HepG2 (cell line): Measurements from ENCODE around the gene ABCC8. TPM values are rescaled to one million over a fixed set of nuclear protein-coding genes. Genes with fewer than 3 reads are reported as not detected.

Experiments
- ATAC-seq: fragments of 200-7000 bp; cut with Tn5 transposase; 3 replicates; pipeline ENCODE4 v1.9.1; 2020; ENCODE audit warnings: mild to moderate bottlenecking, moderate library complexity
- BruUV-seq: library from RNA; stranded (reverse); fragments of 400-500 nt; replicated peaks from 2 replicates; lab custom pipeline; 2021; lab: Mats Ljungman, UMichigan
- CTCF ChIA-PET: fragments of 300-600 bp; formaldehyde crosslinking; extraction: SDS; loops from one replicate; lab custom pipeline; 2021; ENCODE audit warnings: low total read pairs, inconsistent platforms, low intra/inter-chr PET ratio; lab: Yijun Ruan, JAX
- POLR2A ChIA-PET: fragments of 350-600 bp; sonication (Branson Sonifier 250); formaldehyde crosslinking; loops from one replicate; lab custom pipeline; 2020; ENCODE audit warnings: antibody characterized with exemption, inconsistent platforms; lab: Yijun Ruan, JAX
- DNase-seq: peaks from one replicate; pipeline ENCODE4 v3.0.0-alpha.2; 2015; ENCODE audit warnings: low spot score
- FAIRE-seq: peaks from 3 replicates; lab custom pipeline; 2011; peaks lifted over from hg19 to GRCh38; lab: Jason Lieb, UNC
- H2AFZ ChIP-seq: one replicate; pipeline ENCODE4 v1.6.1; 2011; ENCODE audit warnings: low read length, inconsistent platforms
- H3K27ac ChIP-seq: fragments of 300-600 bp; 3 replicates; pipeline ENCODE4 v1.8.0; 2011; ENCODE audit warnings: mixed run types, mild to moderate bottlenecking, mixed read lengths, low read length, inconsistent platforms; ENCODE audit not compliant: insufficient read depth; ENCODE audit errors: extremely low read length
- H3K27me3 ChIP-seq, 2 experiments: fragments of 200-600 bp in 1 of 2; 2 replicates in 1 of 2; 3 replicates in 1 of 2; pipeline versions ENCODE4 v1.6.0 to v1.8.0; 2011; ENCODE audit warnings: low read length in 2 of 2, mild to moderate bottlenecking in 2 of 2, moderate library complexity in 2 of 2, inconsistent platforms in 1 of 2; ENCODE audit not compliant: insufficient read depth in 2 of 2, control insufficient read depth in 1 of 2
- H3K36me3 ChIP-seq, 2 experiments: fragments of 200-600 bp in 1 of 2; replicated peaks in 1 of 2; 2 replicates in 1 of 2; 3 replicates in 1 of 2; pipeline versions ENCODE4 v1.5.1 to v1.8.0; 2011; ENCODE audit warnings: low read length in 2 of 2, inconsistent platforms in 1 of 2; ENCODE audit not compliant: insufficient read depth in 2 of 2, control insufficient read depth in 1 of 2
- H3K4me1 ChIP-seq: 2 replicates; pipeline ENCODE4 v1.5.1; 2012; ENCODE audit warnings: low read length, inconsistent platforms; ENCODE audit not compliant: insufficient read depth
- H3K4me2 ChIP-seq: 2 replicates; pipeline ENCODE4 v1.6.0; 2011; ENCODE audit warnings: low read depth, low read length, inconsistent platforms
- H3K4me3 ChIP-seq, 3 experiments: fragments of 200-600 bp in 1 of 3; sonication (generic), shearing (Covaris generic) in 1 of 3; replicated peaks in 1 of 3; 2 replicates each; pipeline ENCODE4 v1.5.1; 2011 to 2016; ENCODE audit warnings: low read length in 3 of 3, inconsistent platforms in 2 of 3, low read depth in 2 of 3, mild to moderate bottlenecking in 2 of 3, control low read depth in 1 of 3, mixed read lengths in 1 of 3; ENCODE audit not compliant: insufficient read depth in 1 of 3
- H3K79me2 ChIP-seq: one replicate; pipeline ENCODE4 v1.6.1; 2011; ENCODE audit warnings: low read length, inconsistent platforms; ENCODE audit not compliant: insufficient read depth
- H3K9ac ChIP-seq: 2 replicates; pipeline ENCODE4 v1.6.0; 2011; ENCODE audit warnings: mild to moderate bottlenecking, low read depth, low read length, inconsistent platforms; ENCODE audit not compliant: insufficient read depth
- H3K9me3 ChIP-seq: 2 replicates; pipeline ENCODE4 v1.5.1; 2012; ENCODE audit warnings: mild to moderate bottlenecking, low read length
- H4K20me1 ChIP-seq: 2 replicates; pipeline ENCODE4 v1.6.0; 2011; ENCODE audit warnings: inconsistent platforms, mild to moderate bottlenecking, low read length, moderate library complexity; ENCODE audit not compliant: insufficient read depth
- CCAR2 ChIP-seq: fragments of 200-400 bp; formaldehyde crosslinking; optimal IDR thresholded peaks from 2 replicates; pipeline ENCODE3; 2018; ENCODE audit warnings: low read depth, mild to moderate bottlenecking, low read length, moderate library complexity
- HIVEP1 ChIP-seq: sonication (generic); formaldehyde crosslinking; IDR thresholded peaks from 2 replicates; pipeline ENCODE4 v1.4.0; 2020; ENCODE audit warnings: mild to moderate bottlenecking, missing genetic modification reagents
- PATZ1 ChIP-seq: sonication (generic); formaldehyde crosslinking; IDR thresholded peaks from 2 replicates; pipeline ENCODE4 v1.4.0; 2020; ENCODE audit warnings: missing genetic modification reagents
- RBM22 ChIP-seq: fragments of 200-400 bp; formaldehyde crosslinking; optimal IDR thresholded peaks from 2 replicates; pipeline ENCODE3; 2017; ENCODE audit warnings: mild to moderate bottlenecking, low read length, moderate library complexity
- TOE1 ChIP-seq: sonication (generic); formaldehyde crosslinking; IDR thresholded peaks from 2 replicates; pipeline ENCODE4 v1.4.0; 2020; ENCODE audit warnings: mild to moderate bottlenecking, missing genetic modification reagents
- UBTF ChIP-seq: sonication (generic); formaldehyde crosslinking; IDR thresholded peaks from 2 replicates; pipeline ENCODE4 v1.4.0; 2020; ENCODE audit warnings: mild to moderate bottlenecking, missing genetic modification reagents
- ZBTB7A ChIP-seq: sonication (generic); formaldehyde crosslinking; IDR thresholded peaks from 2 replicates; pipeline ENCODE4 v1.8.0; 2022; ENCODE audit warnings: mild to moderate bottlenecking, missing genetic modification reagents
- ZMYM2 ChIP-seq: sonication (generic); formaldehyde crosslinking; IDR thresholded peaks from 2 replicates; pipeline ENCODE4 v1.8.0; 2022; ENCODE audit warnings: mild to moderate bottlenecking, missing genetic modification reagents
- ZNF234 ChIP-seq: sonication (generic); formaldehyde crosslinking; conservative IDR thresholded peaks from 2 replicates; pipeline ENCODE4 v1.5.1; 2020; ENCODE audit warnings: mild to moderate bottlenecking, missing genetic modification reagents
- ZNF556 ChIP-seq: sonication (generic); formaldehyde crosslinking; IDR thresholded peaks from 2 replicates; pipeline ENCODE4 v1.4.0; 2020; ENCODE audit warnings: mild to moderate bottlenecking, missing genetic modification reagents, borderline replicate concordance
- WGBS: methylation state at CpG from one replicate; pipeline ENCODE4 v1.1.6; 2017; ENCODE audit warnings: low lambda C conversion rate; 5-methylcytosine and 5-hydroxymethylcytosine counted together
- in situ Hi-C: cut with HindIII; loops from 2 replicates; pipeline ENCODE4 v1.10.0; 2017; ENCODE audit warnings: low pct_unique_long_range_greater_than_20kb; ENCODE audit not compliant: extremely low pct_ligation_motif_present
- intact Hi-C: fragments of 100-400 bp; cut with micrococcal nuclease; formaldehyde crosslinking; loops from one replicate; pipeline ENCODE4 v1.10.0; 2022; ENCODE audit not compliant: unreplicated experiment
- polyA plus RNA-seq, 8 experiments: library from polyadenylated mRNA; depleted of rRNA in 3 of 8; stranded (reverse) in 7 of 8; unstranded in 1 of 8; fragments of >200 nt; fragmentation: Illumina TruSeq in 4 of 8; extraction: Trizol in 4 of 8; gene quantifications; 2 replicates each; pipeline versions ENCODE4 v1.2.1 to v1.2.3, GENCODE V29; 2011 to 2016; ENCODE audit warnings: low read depth in 4 of 8, missing spikeins in 1 of 8, mixed read lengths in 1 of 8; ENCODE audit not compliant: insufficient read depth in 1 of 8
- total RNA-seq, 5 experiments: library from RNA; depleted of rRNA; stranded (reverse); fragments of >200 nt; fragmentation: Illumina TruSeq; extraction: Trizol; gene quantifications; 2 replicates each; pipeline ENCODE4 v1.2.3, GENCODE V29; 2016; ENCODE audit warnings: low read depth in 1 of 5

The ABCC8 gene
- total and polyA plus RNA-seq, 2 of the 13 experiments (the other 11 are each of a cell fraction or from before 2014, with no cell fraction given) = not detected

- Histone ChIP-seq H3K27ac (no peak overlapping the region), H2AFZ (no peak overlapping the region), H3K4me2 (no peak overlapping the region), H3K4me3 (no peak overlapping the region), H3K9ac (no peak overlapping the region), H3K36me3 (peaks cover 19 to 53% of the 10 kb centered on the region in 2 experiments), H3K27me3 (no peaks in the 10 kb centered on the region), H3K9me3 (no peaks in the 10 kb centered on the region), H3K4me1 (no peaks in the 10 kb centered on the region), H4K20me1 (no peaks in the 10 kb centered on the region), H3K79me2 (no peaks in the 10 kb centered on the region)
- in situ Hi-C loops (no loop called here), intact Hi-C loops (no loop called here)
- DNase-seq (no peak), FAIRE-seq (no peak), ATAC-seq (no peak)
- ChIA-PET POLR2A (no interaction called here), CTCF (no interaction called here)
- TF ChIP-seq RBM22 (peak; percentile 35), HIVEP1 (CRISPR knock-in tag) (no peak), ZMYM2 (CRISPR knock-in tag) (no peak), UBTF (CRISPR knock-in tag) (no peak), CCAR2 (no peak), ZNF234 (no peak), TOE1 (CRISPR knock-in tag) (no peak)
- no TSS peak for BruUV-seq
- WGBS = 95% methylated on average over 2 of the region's 2 CpGs
Measured at GRCh38 chr11:17378655-17379054, 98.0 kb downstream of the ABCC8 start.

GRCh38 chr11:17376493-17376892 lies 100.2 kb downstream of the ABCC8 start:
- H3K79me2 ChIP-seq = no peaks in the 10 kb centered on the region
- CTCF ChIA-PET = no interaction called here
- no peak overlapping the region for H3K27ac ChIP-seq
- H3K4me1 ChIP-seq = no peaks in the 10 kb centered on the region
- H3K36me3 ChIP-seq = peaks cover 35 to 74% of the 10 kb centered on the region in 2 experiments
- no peak for FAIRE-seq
- POLR2A ChIA-PET = no interaction called here
- DNase-seq = no peak
- no peak overlapping the region for H2AFZ ChIP-seq
- TF ChIP-seq ZBTB7A (CRISPR knock-in tag) = no peak
- no peak for TF ChIP-seq ZNF556 (CRISPR knock-in tag)
- TF ChIP-seq PATZ1 = no peak
- peaks cover 9% of the 10 kb centered on the region for H3K9me3 ChIP-seq
- ATAC-seq = no peak
- no peaks in the 10 kb centered on the region for H3K27me3 ChIP-seq
- H3K4me3 ChIP-seq = no peak overlapping the region
- intact Hi-C loops (no loop called here), in situ Hi-C loops (no loop called here)
- 98% methylated on average over 3 of the region's 3 CpGs for WGBS
- BruUV-seq = no TSS peak
- no peak overlapping the region for H3K4me2 ChIP-seq
- no peak overlapping the region for H3K9ac ChIP-seq
- H4K20me1 ChIP-seq = no peaks in the 10 kb centered on the region
